Upper lobe of left lung (tissue), 6 donors: Measurements from ENCODE around the gene ALDH3A1. TPM values are rescaled to one million over a fixed set of nuclear protein-coding genes. Genes with fewer than 3 reads are reported as not detected.

ENCODE experiments used
- ATAC-seq, 2 donors: fragments of 200-7000 bp; cut with Tn5 transposase; one replicate each; pipeline ENCODE4 v1.9.1; 2022; ENCODE audit warnings: mild to moderate bottlenecking in 2 of 2, moderate library complexity in 2 of 2; ENCODE audit not compliant: low FRiP score in 2 of 2
- DNase-seq, 2 donors: peaks; one replicate each; pipeline ENCODE4 v3.0.0-alpha.2; 2019 to 2020
- H3K27ac ChIP-seq, 4 donors: fragments of 200-600 bp; sonication (generic); one replicate each; pipeline ENCODE4 v1.5.1; 2016 to 2019
- H3K27me3 ChIP-seq, 4 donors: fragments of 200-600 bp; sonication (generic); one replicate each; pipeline ENCODE4 v1.5.1; 2017 to 2019
- H3K36me3 ChIP-seq, 4 donors: fragments of 200-600 bp; sonication (generic); one replicate each; pipeline ENCODE4 v1.5.1; 2016 to 2019
- H3K4me1 ChIP-seq, 4 donors: fragments of 200-600 bp; sonication (generic); one replicate each; pipeline ENCODE4 v1.5.1; 2018 to 2019
- H3K4me3 ChIP-seq, 4 donors: fragments of 200-600 bp; sonication (generic); one replicate each; pipeline ENCODE4 v1.5.1; 2017 to 2019; ENCODE audit warnings: mild to moderate bottlenecking in 2 of 4, moderate library complexity in 1 of 4
- H3K9me3 ChIP-seq, 4 donors: fragments of 200-600 bp; sonication (generic); one replicate each; pipeline ENCODE4 v1.5.1; 2018 to 2019
- EP300 ChIP-seq, 4 donors: sonication (generic); formaldehyde crosslinking; IDR thresholded peaks; one replicate each; pipeline ENCODE4 v1.5.1; 2017; ENCODE audit warnings: antibody characterized with exemption in 4 of 4, control low read depth in 2 of 4
- POLR2A ChIP-seq, 4 donors: fragments of 450-650 bp; IDR thresholded peaks; one replicate each; pipeline ENCODE4 v1.5.1; 2016 to 2017; ENCODE audit warnings: antibody characterized with exemption in 4 of 4, mild to moderate bottlenecking in 2 of 4
- POLR2AphosphoS5 ChIP-seq, 2 donors: sonication (generic); formaldehyde crosslinking; IDR thresholded peaks; one replicate each; pipeline ENCODE4 v1.5.1; 2017; ENCODE audit warnings: antibody characterized with exemption in 2 of 2
- WGBS, 2 donors: methylation state at CpG; one replicate each; pipeline ENCODE4 v1.1.5; 2017 to 2018; 5-methylcytosine and 5-hydroxymethylcytosine counted together
- total RNA-seq, 6 donors: library from RNA; depleted of rRNA in 4 of 6; stranded (reverse); fragments of >200 nt in 4 of 6; gene quantifications; one replicate each; pipeline versions ENCODE4 v1.1.0 to v1.2.1, GENCODE V29; 2016 to 2021
- TF ChIP-seq, protein P1 (sequence below), 6 experiments: fragments of 450-650 bp in 4 of 6; fragments of 200-600 bp in 2 of 6; sonication (generic) in 2 of 6; IDR thresholded peaks; one replicate each; pipeline ENCODE4 v1.5.1; 2016 to 2019; ENCODE audit warnings: antibody characterized with exemption in 6 of 6
- donor health status: DM: no; HTN: no; CAD: no; lungs with moderate emphysema.
- donor health status: DM: no; HTN: yes; CAD: no; lungs with severe emphysema.

The ALDH3A1 gene
- total RNA-seq, 6 donors from 2014 or later = 2.4 to 72.8 (median 9.1) TPM

DNA sequence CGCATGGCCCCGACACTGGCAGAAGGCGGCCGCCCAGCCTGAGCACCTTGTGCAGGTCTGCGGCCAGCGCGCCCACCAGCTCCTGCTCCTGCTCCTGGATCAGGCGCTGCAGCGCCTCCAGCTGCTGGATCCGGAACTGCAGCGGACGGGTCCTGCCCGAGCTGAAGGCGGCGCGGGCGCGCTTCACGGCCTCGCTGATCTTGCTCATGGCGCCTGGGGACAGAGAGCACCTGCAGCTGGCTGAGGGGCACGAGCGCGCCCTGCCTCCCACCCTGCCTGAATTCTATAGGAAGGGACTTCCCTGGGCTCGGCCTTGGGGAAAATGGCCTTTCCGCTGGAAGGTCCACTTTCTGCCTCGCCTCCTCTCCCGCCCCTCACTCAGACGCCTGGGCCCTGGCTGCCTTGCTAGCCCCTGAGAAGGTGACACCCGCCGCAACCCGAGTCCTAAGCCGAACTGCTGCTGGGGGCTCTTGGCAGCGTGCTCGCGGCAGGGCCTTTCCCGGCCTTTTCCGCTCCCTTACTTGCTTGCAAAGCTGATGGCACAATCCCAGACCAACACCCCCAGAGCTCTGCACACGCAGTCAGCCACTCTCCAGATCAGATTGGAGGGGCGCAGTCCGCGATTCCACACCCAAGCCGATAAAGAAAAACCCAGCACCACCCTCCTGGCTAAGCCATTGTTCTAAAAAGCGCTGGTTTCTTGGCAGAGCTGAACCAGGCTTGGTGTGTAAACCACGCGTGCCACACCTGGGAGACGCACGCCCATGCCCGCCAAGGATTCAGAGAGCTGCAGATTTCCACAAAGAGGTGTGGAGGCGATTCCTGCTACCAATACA, 3.0 kb downstream of the ALDH3A1 start:
- 40 to 74% methylated on average over 14 to 26 of the region's 50 CpGs for WGBS, 2 donors

DNA sequence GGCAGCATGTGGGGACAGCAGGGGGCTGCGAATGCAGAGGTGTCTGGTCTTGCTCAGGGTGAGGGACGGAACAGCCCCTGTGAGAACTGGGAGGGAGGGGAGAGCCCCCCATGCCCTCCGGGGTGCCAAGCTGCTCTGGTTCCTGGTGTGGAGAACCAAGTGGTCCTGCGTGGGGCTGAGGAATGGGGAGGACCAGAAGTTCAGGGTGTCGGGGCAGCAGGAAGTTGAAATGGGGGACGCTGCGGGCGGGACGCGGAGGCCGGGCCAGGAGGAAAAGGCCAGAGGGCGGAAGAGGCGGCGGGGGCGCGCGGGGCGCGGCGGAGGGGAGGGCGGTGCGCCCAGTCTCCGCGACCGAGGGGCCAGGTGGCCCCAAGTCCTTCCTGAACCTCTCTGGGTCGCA, 3.6 kb downstream of the ALDH3A1 start:
- Histone ChIP-seq H3K27ac (peak overlapping the region in 3 of 4 donors; percentile 16 to 75 (median 19)), H3K4me3 (peak overlapping the region; percentile 15 to 60 (median 52)), H3K4me1 (peaks cover 5 to 26% (median 15%) of the 10 kb centered on the region in 4 donors), H3K9me3 (no peaks in the 10 kb centered on the region), H3K36me3 (no peaks in the 10 kb centered on the region), H3K27me3 (no peaks in the 10 kb centered on the region)
- DNase-seq (no peak), ATAC-seq (peak in 1 of 2 donors; percentile 49)
- WGBS, 2 donors = 11 to 20% methylated on average over 9 to 15 of the region's 26 CpGs
- TF ChIP-seq POLR2AphosphoS5 (IDR thresholded peaks at IDR 0.05) (no peak), POLR2A (IDR thresholded peaks at IDR 0.05) (no peak), EP300 (IDR thresholded peaks at IDR 0.05) (no peak)
- TF ChIP-seq, protein P1, sequence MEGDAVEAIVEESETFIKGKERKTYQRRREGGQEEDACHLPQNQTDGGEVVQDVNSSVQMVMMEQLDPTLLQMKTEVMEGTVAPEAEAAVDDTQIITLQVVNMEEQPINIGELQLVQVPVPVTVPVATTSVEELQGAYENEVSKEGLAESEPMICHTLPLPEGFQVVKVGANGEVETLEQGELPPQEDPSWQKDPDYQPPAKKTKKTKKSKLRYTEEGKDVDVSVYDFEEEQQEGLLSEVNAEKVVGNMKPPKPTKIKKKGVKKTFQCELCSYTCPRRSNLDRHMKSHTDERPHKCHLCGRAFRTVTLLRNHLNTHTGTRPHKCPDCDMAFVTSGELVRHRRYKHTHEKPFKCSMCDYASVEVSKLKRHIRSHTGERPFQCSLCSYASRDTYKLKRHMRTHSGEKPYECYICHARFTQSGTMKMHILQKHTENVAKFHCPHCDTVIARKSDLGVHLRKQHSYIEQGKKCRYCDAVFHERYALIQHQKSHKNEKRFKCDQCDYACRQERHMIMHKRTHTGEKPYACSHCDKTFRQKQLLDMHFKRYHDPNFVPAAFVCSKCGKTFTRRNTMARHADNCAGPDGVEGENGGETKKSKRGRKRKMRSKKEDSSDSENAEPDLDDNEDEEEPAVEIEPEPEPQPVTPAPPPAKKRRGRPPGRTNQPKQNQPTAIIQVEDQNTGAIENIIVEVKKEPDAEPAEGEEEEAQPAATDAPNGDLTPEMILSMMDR (IDR thresholded peaks at IDR 0.05) = no peak

More for the DNA sequence above, 3.0 kb downstream of the ALDH3A1 start:
- Histone ChIP-seq H3K27ac (peak overlapping the region in 2 of 4 donors; percentile 16 to 75), H3K36me3 (no peaks in the 10 kb centered on the region), H3K4me3 (peak overlapping the region; percentile 15 to 60 (median 52)), H3K4me1 (peaks cover 5 to 26% (median 15%) of the 10 kb centered on the region in 4 donors), H3K27me3 (no peaks in the 10 kb centered on the region), H3K9me3 (no peaks in the 10 kb centered on the region)
- TF ChIP-seq, protein P1 (IDR thresholded peaks at IDR 0.05) = peak; percentile 95 to 98 (median 96)
- TF ChIP-seq POLR2A (IDR thresholded peaks at IDR 0.05) = peak in 1 of 4 donors; percentile 20
- no peak for TF ChIP-seq POLR2AphosphoS5 (IDR thresholded peaks at IDR 0.05)
- ATAC-seq (peak; percentile 82 to 93), DNase-seq (peak; percentile 93 to 99)

DNA sequence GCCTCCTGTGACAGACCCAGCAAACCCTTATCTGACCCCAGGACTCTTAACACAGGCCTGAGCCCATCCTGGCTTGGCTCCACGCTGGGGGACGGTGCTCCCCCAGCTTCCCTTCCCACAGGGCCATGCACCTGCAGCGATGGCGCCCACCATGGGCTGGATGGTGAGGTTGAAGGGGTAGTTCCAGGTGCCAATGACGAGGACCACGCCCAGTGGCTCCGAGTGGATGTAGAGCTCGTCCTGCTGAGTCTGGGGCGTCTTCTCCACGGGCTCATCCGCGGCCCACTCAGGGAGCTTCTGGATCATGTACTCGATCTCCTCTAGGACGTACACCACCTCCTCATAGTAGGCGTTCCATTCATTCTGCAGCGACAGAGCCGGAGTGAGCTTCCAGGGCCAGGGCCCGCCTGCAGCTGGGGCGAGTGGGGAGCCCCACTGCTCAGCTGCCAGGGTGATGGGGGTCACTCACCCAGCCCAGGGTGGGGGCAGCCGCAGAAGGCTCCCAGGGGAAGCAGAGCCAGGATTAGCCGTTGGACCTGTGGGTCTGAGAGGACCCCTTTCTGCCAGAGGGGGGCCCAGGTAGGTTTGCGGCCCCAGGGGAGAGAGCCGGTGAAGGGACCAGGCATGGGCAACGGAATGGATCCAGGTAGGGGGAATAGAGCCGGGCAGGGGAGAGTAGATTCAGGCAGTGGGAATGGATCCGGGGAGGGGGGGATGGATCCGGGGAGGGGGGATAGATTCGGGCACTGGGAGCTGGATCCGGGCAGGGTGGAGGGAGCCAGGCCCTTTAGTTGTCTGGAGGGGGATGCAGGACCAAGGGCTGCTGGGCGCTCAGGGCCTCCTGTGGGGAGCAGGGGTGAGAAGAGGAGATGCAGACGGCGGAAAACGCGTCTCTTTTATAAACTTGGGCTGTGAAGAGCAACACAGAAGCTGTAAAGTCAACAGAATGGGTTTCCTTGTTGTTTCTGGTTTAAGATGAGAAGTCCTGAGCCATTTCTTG, 4.7 kb downstream of the ALDH3A1 start:
- 93 to 94% methylated on average over 23 to 31 of the region's 34 CpGs for WGBS, 2 donors
- no peak for ATAC-seq
- Histone ChIP-seq H3K27ac (no peak overlapping the region), H3K4me1 (peaks cover 5 to 23% (median 15%) of the 10 kb centered on the region in 4 donors), H3K36me3 (no peaks in the 10 kb centered on the region), H3K4me3 (no peak overlapping the region), H3K27me3 (no peaks in the 10 kb centered on the region), H3K9me3 (no peaks in the 10 kb centered on the region)
- peak in 1 of 2 donors; percentile 75 for DNase-seq
- TF ChIP-seq EP300 (IDR thresholded peaks at IDR 0.05) = no peak
- TF ChIP-seq POLR2A (IDR thresholded peaks at IDR 0.05) = no peak
- TF ChIP-seq, protein P1 (IDR thresholded peaks at IDR 0.05) = no peak
- no peak for TF ChIP-seq POLR2AphosphoS5 (IDR thresholded peaks at IDR 0.05)

DNA sequence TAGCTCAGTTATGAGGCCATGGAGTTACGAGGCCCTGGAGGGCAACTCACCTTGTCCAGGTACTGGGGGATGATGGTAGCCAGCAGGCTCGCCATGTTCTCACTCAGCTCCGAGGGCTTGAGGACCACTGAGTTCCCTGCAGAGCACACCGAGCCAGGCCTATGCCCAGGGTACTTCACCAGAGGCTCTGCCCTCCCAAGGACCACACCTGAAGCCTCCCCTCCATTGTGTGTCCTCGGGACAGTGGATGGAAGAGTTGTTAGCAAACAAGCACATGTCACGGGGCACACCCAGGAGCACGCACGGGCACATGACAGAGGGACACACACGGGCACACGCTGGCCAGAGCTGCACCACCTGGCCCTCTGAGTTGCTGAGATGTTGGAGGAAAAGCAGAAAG, 5.6 kb downstream of the ALDH3A1 start:
- TF ChIP-seq, protein P1 (IDR thresholded peaks at IDR 0.05) = no peak
- TF ChIP-seq EP300 (IDR thresholded peaks at IDR 0.05) (no peak), POLR2AphosphoS5 (IDR thresholded peaks at IDR 0.05) (no peak), POLR2A (IDR thresholded peaks at IDR 0.05) (no peak)
- Histone ChIP-seq H3K4me3 (no peak overlapping the region), H3K4me1 (peaks cover 5 to 16% (median 13%) of the 10 kb centered on the region in 4 donors), H3K27ac (no peak overlapping the region), H3K36me3 (no peaks in the 10 kb centered on the region), H3K27me3 (no peaks in the 10 kb centered on the region), H3K9me3 (no peaks in the 10 kb centered on the region)
- no peak for DNase-seq
- no peak for ATAC-seq
- WGBS, 2 donors = 88 to 95% methylated on average over 6 to 10 of the region's 10 CpGs
